HL-60 (cell line): ENCODE measurements around the gene MYOZ3.

Experiments used
- GABPA ChIP-seq: IDR thresholded peaks from 2 replicates; pipeline ENCODE4 v1.6.1; 2012; ENCODE audit warnings: low read depth
- POLR2AphosphoS5 ChIP-seq: IDR thresholded peaks from 2 replicates; pipeline ENCODE4 v1.6.1; 2012; ENCODE audit warnings: low read depth
- REST ChIP-seq: IDR thresholded peaks from 2 replicates; pipeline ENCODE4 v1.6.1; 2012; ENCODE audit warnings: low read depth; ENCODE audit not compliant: insufficient replicate concordance
- SPI1 ChIP-seq: IDR thresholded peaks from 2 replicates; pipeline ENCODE4 v1.6.1; 2012; ENCODE audit warnings: low read depth, mild to moderate bottlenecking, borderline replicate concordance
- TF ChIP-seq, protein P1 (sequence below): IDR thresholded peaks from one replicate; pipeline ENCODE4 v1.5.1; 2011; ENCODE audit warnings: low read length, control low read depth, inconsistent platforms; ENCODE audit not compliant: insufficient read depth

- TF ChIP-seq, protein P1, sequence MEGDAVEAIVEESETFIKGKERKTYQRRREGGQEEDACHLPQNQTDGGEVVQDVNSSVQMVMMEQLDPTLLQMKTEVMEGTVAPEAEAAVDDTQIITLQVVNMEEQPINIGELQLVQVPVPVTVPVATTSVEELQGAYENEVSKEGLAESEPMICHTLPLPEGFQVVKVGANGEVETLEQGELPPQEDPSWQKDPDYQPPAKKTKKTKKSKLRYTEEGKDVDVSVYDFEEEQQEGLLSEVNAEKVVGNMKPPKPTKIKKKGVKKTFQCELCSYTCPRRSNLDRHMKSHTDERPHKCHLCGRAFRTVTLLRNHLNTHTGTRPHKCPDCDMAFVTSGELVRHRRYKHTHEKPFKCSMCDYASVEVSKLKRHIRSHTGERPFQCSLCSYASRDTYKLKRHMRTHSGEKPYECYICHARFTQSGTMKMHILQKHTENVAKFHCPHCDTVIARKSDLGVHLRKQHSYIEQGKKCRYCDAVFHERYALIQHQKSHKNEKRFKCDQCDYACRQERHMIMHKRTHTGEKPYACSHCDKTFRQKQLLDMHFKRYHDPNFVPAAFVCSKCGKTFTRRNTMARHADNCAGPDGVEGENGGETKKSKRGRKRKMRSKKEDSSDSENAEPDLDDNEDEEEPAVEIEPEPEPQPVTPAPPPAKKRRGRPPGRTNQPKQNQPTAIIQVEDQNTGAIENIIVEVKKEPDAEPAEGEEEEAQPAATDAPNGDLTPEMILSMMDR, result no peak
- no peak for TF ChIP-seq POLR2AphosphoS5
- TF ChIP-seq GABPA, result no peak
- no peak for TF ChIP-seq SPI1
- no peak for TF ChIP-seq REST
Observed at GRCh38 chr5:150619359-150620230, 41.5 kb upstream of the MYOZ3 start.
